Activated CD4-positive, alpha-beta T cell treated with anti-CD3 and anti-CD28 coated beads, Interleukin-2, amount 10 ng/mL, durations not matched to agents 24 days and 14 days (primary cell): ENCODE data around the gene ADCY5. TPM values are rescaled to one million over a fixed set of nuclear protein-coding genes. Genes with fewer than 3 reads are reported as not detected.

Experiments
- DNase-seq: peaks from one replicate; pipeline ENCODE4 v3.0.0; 2022
- H3K27ac Mint-ChIP-seq: one replicate; pipeline ENCODE4 v1.8.0; 2022; ENCODE audit warnings: mild to moderate bottlenecking, mixed read lengths
- H3K27me3 Mint-ChIP-seq: one replicate; pipeline ENCODE4 v1.8.0; 2022; ENCODE audit warnings: mixed read lengths
- H3K36me3 Mint-ChIP-seq: one replicate; pipeline ENCODE4 v1.8.0; 2022; ENCODE audit warnings: low read depth, mild to moderate bottlenecking, mixed read lengths
- H3K4me1 Mint-ChIP-seq: one replicate; pipeline ENCODE4 v1.8.0; 2021; ENCODE audit warnings: mixed read lengths
- H3K4me3 Mint-ChIP-seq: one replicate; pipeline ENCODE4 v1.8.0; 2022; ENCODE audit warnings: mild to moderate bottlenecking, moderate library complexity, mixed read lengths
- H3K9me3 Mint-ChIP-seq: one replicate; pipeline ENCODE4 v1.8.0; 2021; ENCODE audit warnings: mixed read lengths
- intact Hi-C: fragments of 100-400 bp; cut with micrococcal nuclease; formaldehyde crosslinking; loops from one replicate; pipeline ENCODE4 v1.15.1; 2023
- total RNA-seq: library from RNA; stranded (reverse); gene quantifications from 2 replicates; pipeline ENCODE4 v1.2.3, GENCODE V29; 2022

The ADCY5 gene
- total RNA-seq, 1 donor from 2014 or later, result not detected

- Mint-ChIP-seq H3K27ac (no peak overlapping the region), H3K4me3 (no peak overlapping the region), H3K36me3 (no peaks in the 10 kb centered on the region), H3K27me3 (peaks cover 10% of the 10 kb centered on the region), H3K4me1 (no peaks in the 10 kb centered on the region), H3K9me3 (no peaks in the 10 kb centered on the region)
- intact Hi-C loops, result no loop called here
- no peak for DNase-seq
These were observed 60.8 kb downstream of the ADCY5 start for GRCh38 chr3:123388042-123388441.

GRCh38 chr3:123387532-123387931 lies 61.4 kb downstream of the ADCY5 start:
- Mint-ChIP-seq H3K27me3 (peaks cover 10% of the 10 kb centered on the region), H3K9me3 (no peaks in the 10 kb centered on the region), H3K36me3 (no peaks in the 10 kb centered on the region), H3K27ac (no peak overlapping the region), H3K4me1 (no peaks in the 10 kb centered on the region), H3K4me3 (no peak overlapping the region)
- no peak for DNase-seq
- intact Hi-C loops, result no loop called here

GRCh38 chr3:123386477-123387040 lies 62.3 kb downstream of the ADCY5 start:
- intact Hi-C loops, result no loop called here
- no peaks in the 10 kb centered on the region for H3K9me3 Mint-ChIP-seq
- H3K4me1 Mint-ChIP-seq, result no peaks in the 10 kb centered on the region
- peaks cover 10% of the 10 kb centered on the region for H3K27me3 Mint-ChIP-seq
- DNase-seq, result no peak
- no peak overlapping the region for H3K27ac Mint-ChIP-seq
- no peaks in the 10 kb centered on the region for H3K36me3 Mint-ChIP-seq
- no peak overlapping the region for H3K4me3 Mint-ChIP-seq

GRCh38 chr3:123385981-123386380 lies 62.9 kb downstream of the ADCY5 start:
- H3K27me3 Mint-ChIP-seq, result peaks cover 10% of the 10 kb centered on the region
- no peaks in the 10 kb centered on the region for H3K36me3 Mint-ChIP-seq
- no peak overlapping the region for H3K27ac Mint-ChIP-seq
- intact Hi-C loops, result no loop called here
- DNase-seq, result no peak
- H3K4me1 Mint-ChIP-seq, result no peaks in the 10 kb centered on the region
- H3K9me3 Mint-ChIP-seq, result no peaks in the 10 kb centered on the region
- no peak overlapping the region for H3K4me3 Mint-ChIP-seq

- H3K27ac Mint-ChIP-seq, result no peak overlapping the region
- no peaks in the 10 kb centered on the region for H3K9me3 Mint-ChIP-seq
- intact Hi-C loops, result no loop called here
- H3K4me1 Mint-ChIP-seq, result no peaks in the 10 kb centered on the region
- no peak for DNase-seq
- H3K27me3 Mint-ChIP-seq, result peaks cover 10% of the 10 kb centered on the region
- H3K36me3 Mint-ChIP-seq, result no peaks in the 10 kb centered on the region
- no peak overlapping the region for H3K4me3 Mint-ChIP-seq
These were observed 63.4 kb downstream of the ADCY5 start for GRCh38 chr3:123385499-123385898.

GRCh38 chr3:123385001-123385401 lies 63.9 kb downstream of the ADCY5 start:
- Mint-ChIP-seq H3K4me3 (no peak overlapping the region), H3K36me3 (no peaks in the 10 kb centered on the region)
- DNase-seq, result no peak

GRCh38 chr3:123384256-123384655 lies 64.6 kb downstream of the ADCY5 start:
- DNase-seq, result no peak
- no peak overlapping the region for H3K27ac Mint-ChIP-seq
- H3K4me3 Mint-ChIP-seq, result no peak overlapping the region
- H3K9me3 Mint-ChIP-seq, result no peaks in the 10 kb centered on the region
- H3K4me1 Mint-ChIP-seq, result no peaks in the 10 kb centered on the region
- intact Hi-C loops, result no loop called here
- H3K27me3 Mint-ChIP-seq, result peaks cover 10% of the 10 kb centered on the region
- H3K36me3 Mint-ChIP-seq, result no peaks in the 10 kb centered on the region

More at GRCh38 chr3:123385001-123385401, 63.9 kb downstream of the ADCY5 start:
- Mint-ChIP-seq H3K27me3 (peaks cover 10% of the 10 kb centered on the region), H3K4me1 (no peaks in the 10 kb centered on the region), H3K9me3 (no peaks in the 10 kb centered on the region), H3K27ac (no peak overlapping the region)
- intact Hi-C loops, result no loop called here

- DNase-seq, result no peak
- Mint-ChIP-seq H3K27me3 (peaks cover 10% of the 10 kb centered on the region), H3K36me3 (no peaks in the 10 kb centered on the region), H3K4me1 (no peaks in the 10 kb centered on the region), H3K27ac (no peak overlapping the region), H3K4me3 (no peak overlapping the region), H3K9me3 (no peaks in the 10 kb centered on the region)
- intact Hi-C loops, result no loop called here
These were observed 65.5 kb downstream of the ADCY5 start for GRCh38 chr3:123383091-123384053.

GRCh38 chr3:123380261-123380660 lies 68.6 kb downstream of the ADCY5 start:
- Mint-ChIP-seq H3K36me3 (no peaks in the 10 kb centered on the region), H3K4me3 (no peak overlapping the region), H3K4me1 (no peaks in the 10 kb centered on the region), H3K27me3 (no peaks in the 10 kb centered on the region), H3K9me3 (no peaks in the 10 kb centered on the region), H3K27ac (no peak overlapping the region)
- no peak for DNase-seq
- intact Hi-C loops, result no loop called here

GRCh38 chr3:123379041-123379830 lies 69.7 kb downstream of the ADCY5 start:
- H3K27ac Mint-ChIP-seq, result no peak overlapping the region
- DNase-seq, result no peak
- H3K4me3 Mint-ChIP-seq, result no peak overlapping the region
- no peaks in the 10 kb centered on the region for H3K9me3 Mint-ChIP-seq
- H3K36me3 Mint-ChIP-seq, result no peaks in the 10 kb centered on the region
- H3K4me1 Mint-ChIP-seq, result no peaks in the 10 kb centered on the region
- intact Hi-C loops, result no loop called here
- no peaks in the 10 kb centered on the region for H3K27me3 Mint-ChIP-seq

- no peaks in the 10 kb centered on the region for H3K9me3 Mint-ChIP-seq
- H3K27ac Mint-ChIP-seq, result no peak overlapping the region
- H3K4me3 Mint-ChIP-seq, result no peak overlapping the region
- intact Hi-C loops, result no loop called here
- H3K27me3 Mint-ChIP-seq, result no peaks in the 10 kb centered on the region
- no peak for DNase-seq
- no peaks in the 10 kb centered on the region for H3K4me1 Mint-ChIP-seq
- no peaks in the 10 kb centered on the region for H3K36me3 Mint-ChIP-seq
These were observed 70.4 kb downstream of the ADCY5 start for GRCh38 chr3:123378409-123378915.

GRCh38 chr3:123377243-123377740 lies 71.6 kb downstream of the ADCY5 start:
- H3K36me3 Mint-ChIP-seq, result no peaks in the 10 kb centered on the region
- intact Hi-C loops, result no loop called here
- H3K4me1 Mint-ChIP-seq, result no peaks in the 10 kb centered on the region
- no peak overlapping the region for H3K4me3 Mint-ChIP-seq
- no peaks in the 10 kb centered on the region for H3K9me3 Mint-ChIP-seq
- DNase-seq, result no peak
- no peaks in the 10 kb centered on the region for H3K27me3 Mint-ChIP-seq
- no peak overlapping the region for H3K27ac Mint-ChIP-seq

- Mint-ChIP-seq H3K4me3 (no peak overlapping the region), H3K36me3 (no peaks in the 10 kb centered on the region), H3K27me3 (peaks cover 1% of the 10 kb centered on the region), H3K9me3 (no peaks in the 10 kb centered on the region), H3K27ac (no peak overlapping the region), H3K4me1 (no peaks in the 10 kb centered on the region)
- intact Hi-C loops, result no loop called here
- DNase-seq, result no peak
These were observed 72.2 kb downstream of the ADCY5 start for GRCh38 chr3:123376451-123377242.
